ENCODE data around the gene GSK3A.

GSK3A gene

DNA sequence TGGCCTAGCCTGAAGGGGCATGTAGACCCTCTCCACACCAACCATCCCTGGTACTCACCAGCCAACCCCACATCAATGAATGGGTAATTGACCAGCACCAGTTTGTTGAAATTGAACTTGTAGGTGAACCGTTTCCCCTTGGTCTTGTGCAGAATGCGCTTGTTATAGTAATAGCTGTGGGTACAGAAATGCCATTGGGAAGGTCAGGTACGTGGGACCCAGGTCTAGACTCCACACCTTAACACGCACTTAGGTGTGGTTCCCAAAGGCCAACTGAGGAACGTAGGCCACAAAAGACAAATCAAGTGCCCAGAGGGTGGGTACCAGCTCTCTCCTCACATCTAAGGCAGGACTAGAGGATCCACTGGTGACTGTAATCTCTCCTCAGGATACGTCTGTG lies 7.4 kb upstream of the GSK3A start:
- H4K8ac ChIP-seq (ENCODE audit: low read depth, low read length) = no peak overlapping the region
- no peak overlapping the region for H3K27ac ChIP-seq (ENCODE audit: low read depth, low read length)
- H3K4ac ChIP-seq (ENCODE audit: low read depth, low read length) = no peak overlapping the region
- no peak overlapping the region for H3K23ac ChIP-seq (ENCODE audit: low read length)
- no peak overlapping the region for H2AK5ac ChIP-seq (ENCODE audit: low read length)
- H3K79me1 ChIP-seq (ENCODE audit: low read length) = peaks cover 21% of the 10 kb centered on the region
- no peak for DNase-seq
- no peak overlapping the region for H3K9ac ChIP-seq (ENCODE audit: low read length)
- no peak overlapping the region for H3K4me2 ChIP-seq (ENCODE audit: low read length)
- peaks cover 11% of the 10 kb centered on the region for H3K4me1 ChIP-seq (ENCODE audit: control insufficient read depth, low read depth, low read length)
- no CpG with 5 or more reads among the region's 6 CpGs for WGBS (ENCODE audit: extremely low coverage, insufficient coverage, low lambda C conversion rate)
- no peak overlapping the region for H2BK5ac ChIP-seq (ENCODE audit: low read length)
- no peak overlapping the region for H3K4me3 ChIP-seq (ENCODE audit: low read length)
- no peak overlapping the region for H2BK15ac ChIP-seq (replicated peaks; ENCODE audit: low read depth)
- no peak overlapping the region for H4K5ac ChIP-seq (ENCODE audit: low read length)
- H3K56ac ChIP-seq (ENCODE audit: low read length) = no peak overlapping the region
- H3K36me3 ChIP-seq (ENCODE audit: control insufficient read depth, insufficient read depth, low read length) = peaks cover 8% of the 10 kb centered on the region
- H3K18ac ChIP-seq (ENCODE audit: low read length) = no peak overlapping the region
- H3K79me2 ChIP-seq (ENCODE audit: control insufficient read depth, insufficient read depth, low read length) = peaks cover 33% of the 10 kb centered on the region
- no peak overlapping the region for H2BK120ac ChIP-seq (ENCODE audit: low read depth, low read length)
- no peaks in the 10 kb centered on the region for H3K27me3 ChIP-seq (ENCODE audit: insufficient read depth, low read length, poor library complexity)

DNA sequence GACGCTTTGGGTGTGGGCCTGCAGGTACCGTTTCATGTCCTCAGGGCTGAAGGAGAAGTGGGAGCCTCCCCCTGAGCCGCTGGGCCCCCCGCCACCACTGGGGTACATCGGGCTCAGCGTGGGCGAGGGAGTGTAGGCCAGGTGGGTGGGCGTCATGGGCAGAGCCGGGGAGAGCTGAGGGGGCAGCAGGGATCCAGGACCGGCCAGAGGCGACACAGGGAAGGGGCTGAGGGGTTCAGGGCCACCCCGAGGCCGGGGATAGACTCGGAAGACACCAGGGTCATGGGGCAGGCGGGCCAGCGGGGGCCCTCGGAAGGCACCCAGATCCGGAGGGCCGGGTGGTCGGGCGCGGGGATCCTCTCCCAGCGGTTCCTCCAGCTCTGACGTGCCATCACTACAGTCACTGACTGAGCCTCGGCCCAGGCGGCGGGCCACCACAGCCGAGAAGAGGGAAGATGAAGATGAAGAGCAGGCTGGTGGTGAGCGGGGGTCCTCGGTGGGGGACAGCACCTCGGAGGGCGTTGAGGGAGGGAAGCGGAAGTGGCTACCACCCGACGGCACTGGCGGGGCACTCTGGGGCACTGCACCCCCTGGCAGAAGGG lies 6.8 kb upstream of the GSK3A start:
- Histone ChIP-seq H3K18ac (ENCODE audit: low read length) (no peak overlapping the region), H3K4me3 (ENCODE audit: low read length) (no peak overlapping the region), H3K4me2 (ENCODE audit: low read length) (no peak overlapping the region), H3K23ac (ENCODE audit: low read length) (no peak overlapping the region), H3K56ac (ENCODE audit: low read length) (no peak overlapping the region), H3K4me1 (ENCODE audit: control insufficient read depth, low read depth, low read length) (peaks cover 11% of the 10 kb centered on the region), H2BK15ac (replicated peaks; ENCODE audit: low read depth) (no peak overlapping the region), H3K9ac (ENCODE audit: low read length) (no peak overlapping the region), H3K79me2 (ENCODE audit: control insufficient read depth, insufficient read depth, low read length) (peaks cover 29% of the 10 kb centered on the region), H3K27me3 (ENCODE audit: insufficient read depth, low read length, poor library complexity) (no peaks in the 10 kb centered on the region), H3K4ac (ENCODE audit: low read depth, low read length) (no peak overlapping the region), H2BK5ac (ENCODE audit: low read length) (no peak overlapping the region), H2AK5ac (ENCODE audit: low read length) (no peak overlapping the region), H3K79me1 (ENCODE audit: low read length) (peaks cover 21% of the 10 kb centered on the region), H3K27ac (ENCODE audit: low read depth, low read length) (no peak overlapping the region), H3K36me3 (ENCODE audit: control insufficient read depth, insufficient read depth, low read length) (peaks cover 8% of the 10 kb centered on the region), H2BK120ac (ENCODE audit: low read depth, low read length) (no peak overlapping the region), H4K8ac (ENCODE audit: low read depth, low read length) (no peak overlapping the region), H4K5ac (ENCODE audit: low read length) (no peak overlapping the region)
- WGBS (ENCODE audit: extremely low coverage, insufficient coverage, low lambda C conversion rate) = no CpG with 5 or more reads among the region's 36 CpGs
- DNase-seq = no peak

- no peak overlapping the region for H2BK15ac ChIP-seq (replicated peaks; ENCODE audit: low read depth)
- DNase-seq = no peak
- H3K27ac ChIP-seq (ENCODE audit: low read depth, low read length) = no peak overlapping the region
- H4K8ac ChIP-seq (ENCODE audit: low read depth, low read length) = no peak overlapping the region
- no peak overlapping the region for H3K56ac ChIP-seq (ENCODE audit: low read length)
- peaks cover 11% of the 10 kb centered on the region for H3K4me1 ChIP-seq (ENCODE audit: control insufficient read depth, low read depth, low read length)
- H3K27me3 ChIP-seq (ENCODE audit: insufficient read depth, low read length, poor library complexity) = no peaks in the 10 kb centered on the region
- no peak overlapping the region for H3K9ac ChIP-seq (ENCODE audit: low read length)
- H2AK5ac ChIP-seq (ENCODE audit: low read length) = no peak overlapping the region
- H3K23ac ChIP-seq (ENCODE audit: low read length) = no peak overlapping the region
- no peak overlapping the region for H3K4me2 ChIP-seq (ENCODE audit: low read length)
- no peak overlapping the region for H3K4ac ChIP-seq (ENCODE audit: low read depth, low read length)
- no CpG with 5 or more reads among the region's 41 CpGs for whole genome bisulfite sequencing (ENCODE audit: extremely low coverage, insufficient coverage, low lambda C conversion rate)
- peaks cover 8% of the 10 kb centered on the region for H3K36me3 ChIP-seq (ENCODE audit: control insufficient read depth, insufficient read depth, low read length)
- H3K79me1 ChIP-seq (ENCODE audit: low read length) = peaks cover 21% of the 10 kb centered on the region
- peaks cover 29% of the 10 kb centered on the region for H3K79me2 ChIP-seq (ENCODE audit: control insufficient read depth, insufficient read depth, low read length)
- H3K18ac ChIP-seq (ENCODE audit: low read length) = no peak overlapping the region
- no peak overlapping the region for H3K4me3 ChIP-seq (ENCODE audit: low read length)
- H4K5ac ChIP-seq (ENCODE audit: low read length) = no peak overlapping the region
- H2BK120ac ChIP-seq (ENCODE audit: low read depth, low read length) = no peak overlapping the region
- H2BK5ac ChIP-seq (ENCODE audit: low read length) = no peak overlapping the region
These were observed 6.1 kb upstream of the GSK3A start for GRCh38 chr19:42248270-42249148.

- no peak overlapping the region for H3K23ac ChIP-seq (ENCODE audit: low read length)
These were observed 5.3 kb upstream of the GSK3A start for GRCh38 chr19:42247640-42248199.

DNA sequence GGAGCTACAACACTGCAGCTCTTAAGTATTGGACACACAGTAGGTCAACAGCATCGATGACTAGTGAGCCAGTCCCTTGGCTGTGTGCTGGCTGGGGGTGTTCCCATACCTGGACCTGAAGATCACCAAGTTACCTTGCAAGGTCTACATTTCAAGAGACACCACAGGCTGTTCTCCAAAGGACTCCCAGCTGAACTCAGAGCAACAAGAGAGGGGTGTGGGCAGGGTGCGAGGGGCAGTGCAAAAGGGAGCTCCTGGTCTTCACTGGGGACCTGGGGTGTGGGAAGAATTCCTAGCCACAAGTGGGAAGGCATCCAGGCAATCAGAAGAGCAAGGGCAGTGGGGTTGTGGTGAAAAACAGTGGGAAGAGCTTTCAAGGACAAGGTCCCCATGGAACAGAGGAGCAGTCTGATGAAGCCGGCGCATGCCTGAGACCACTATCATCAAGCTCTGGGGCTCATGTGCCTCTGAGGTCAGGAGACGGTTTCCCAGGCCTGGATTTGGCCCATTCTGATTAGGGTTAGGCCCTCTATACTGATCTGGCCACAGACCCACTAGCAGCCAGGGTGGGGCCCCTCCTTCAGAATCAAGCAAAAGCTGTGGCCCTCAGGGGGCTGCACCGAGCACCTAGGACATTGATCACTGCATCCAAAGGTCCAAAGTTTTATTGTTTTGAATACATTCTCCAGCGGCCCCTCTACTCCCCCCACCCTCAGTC lies 4.7 kb upstream of the GSK3A start:
- H3K9ac ChIP-seq (ENCODE audit: low read length) = no peak overlapping the region
- no peaks in the 10 kb centered on the region for H3K27me3 ChIP-seq (ENCODE audit: insufficient read depth, low read length, poor library complexity)
- DNase-seq = no peak
- no peak overlapping the region for H3K4ac ChIP-seq (ENCODE audit: low read depth, low read length)
- no peak overlapping the region for H4K5ac ChIP-seq (ENCODE audit: low read length)
- H3K36me3 ChIP-seq (ENCODE audit: control insufficient read depth, insufficient read depth, low read length) = peaks cover 8% of the 10 kb centered on the region
- WGBS (ENCODE audit: extremely low coverage, insufficient coverage, low lambda C conversion rate) = no CpG with 5 or more reads among the region's 7 CpGs
- no peak overlapping the region for H3K56ac ChIP-seq (ENCODE audit: low read length)
- no peak overlapping the region for H3K18ac ChIP-seq (ENCODE audit: low read length)
- H3K4me3 ChIP-seq (ENCODE audit: low read length) = no peak overlapping the region
- peaks cover 18% of the 10 kb centered on the region for H3K79me1 ChIP-seq (ENCODE audit: low read length)
- peaks cover 6% of the 10 kb centered on the region for H3K4me1 ChIP-seq (ENCODE audit: control insufficient read depth, low read depth, low read length)
- no peak overlapping the region for H2BK5ac ChIP-seq (ENCODE audit: low read length)
- no peak overlapping the region for H3K4me2 ChIP-seq (ENCODE audit: low read length)
- H3K23ac ChIP-seq (ENCODE audit: low read length) = no peak overlapping the region
- no peak overlapping the region for H4K8ac ChIP-seq (ENCODE audit: low read depth, low read length)
- no peak overlapping the region for H2AK5ac ChIP-seq (ENCODE audit: low read length)
- peaks cover 16% of the 10 kb centered on the region for H3K79me2 ChIP-seq (ENCODE audit: control insufficient read depth, insufficient read depth, low read length)
- H2BK15ac ChIP-seq (replicated peaks; ENCODE audit: low read depth) = no peak overlapping the region
- no peak overlapping the region for H2BK120ac ChIP-seq (ENCODE audit: low read depth, low read length)
- H3K27ac ChIP-seq (ENCODE audit: low read depth, low read length) = no peak overlapping the region

More at GRCh38 chr19:42247640-42248199, 5.3 kb upstream of the GSK3A start:
- Histone ChIP-seq H3K79me2 (ENCODE audit: control insufficient read depth, insufficient read depth, low read length) (peaks cover 22% of the 10 kb centered on the region), H3K4ac (ENCODE audit: low read depth, low read length) (no peak overlapping the region), H3K27ac (ENCODE audit: low read depth, low read length) (no peak overlapping the region), H3K27me3 (ENCODE audit: insufficient read depth, low read length, poor library complexity) (no peaks in the 10 kb centered on the region), H3K18ac (ENCODE audit: low read length) (no peak overlapping the region), H4K8ac (ENCODE audit: low read depth, low read length) (no peak overlapping the region), H2AK5ac (ENCODE audit: low read length) (no peak overlapping the region), H3K4me2 (ENCODE audit: low read length) (no peak overlapping the region), H3K9ac (ENCODE audit: low read length) (no peak overlapping the region), H2BK5ac (ENCODE audit: low read length) (no peak overlapping the region), H3K36me3 (ENCODE audit: control insufficient read depth, insufficient read depth, low read length) (peaks cover 8% of the 10 kb centered on the region), H2BK15ac (replicated peaks; ENCODE audit: low read depth) (no peak overlapping the region), H2BK120ac (ENCODE audit: low read depth, low read length) (no peak overlapping the region), H3K79me1 (ENCODE audit: low read length) (peaks cover 20% of the 10 kb centered on the region), H3K56ac (ENCODE audit: low read length) (no peak overlapping the region), H3K4me3 (ENCODE audit: low read length) (no peak overlapping the region), H3K4me1 (ENCODE audit: control insufficient read depth, low read depth, low read length) (peaks cover 10% of the 10 kb centered on the region), H4K5ac (ENCODE audit: low read length) (no peak overlapping the region)
- no CpG with 5 or more reads among the region's 6 CpGs for WGBS (ENCODE audit: extremely low coverage, insufficient coverage, low lambda C conversion rate)
- no peak for DNase-seq
